Spleen (tissue), 7 donors: Measurements from ENCODE around the gene SLC25A41.

Experiments used
- POLR2AphosphoS5 ChIP-seq, 3 donors: sonication (generic); formaldehyde crosslinking; IDR thresholded peaks; one replicate each; pipeline ENCODE4 v1.5.1; 2017; ENCODE audit warnings: antibody characterized with exemption in 3 of 3
- TF ChIP-seq, protein P1 (sequence below), 11 experiments: fragments of 200-600 bp in 7 of 11; fragments of 450-650 bp in 4 of 11; sonication (generic) in 4 of 11; IDR thresholded peaks in 8 of 11; conservative IDR thresholded peaks in 3 of 11; 1 replicate in 7 of 11; 2 replicates in 4 of 11; pipeline versions ENCODE4 v1.4.0 to v1.8.0; 2016 to 2021; ENCODE audit warnings: antibody characterized with exemption in 11 of 11, inconsistent platforms in 4 of 11, mild to moderate bottlenecking in 1 of 11
- donor health status: DM: no; HTN: no; CAD: no; lungs with moderate emphysema.
- donor health status: DM: no; HTN: no; CAD: no.
- donor health status: DM: no; HTN: no; CAD: no.

DNA sequence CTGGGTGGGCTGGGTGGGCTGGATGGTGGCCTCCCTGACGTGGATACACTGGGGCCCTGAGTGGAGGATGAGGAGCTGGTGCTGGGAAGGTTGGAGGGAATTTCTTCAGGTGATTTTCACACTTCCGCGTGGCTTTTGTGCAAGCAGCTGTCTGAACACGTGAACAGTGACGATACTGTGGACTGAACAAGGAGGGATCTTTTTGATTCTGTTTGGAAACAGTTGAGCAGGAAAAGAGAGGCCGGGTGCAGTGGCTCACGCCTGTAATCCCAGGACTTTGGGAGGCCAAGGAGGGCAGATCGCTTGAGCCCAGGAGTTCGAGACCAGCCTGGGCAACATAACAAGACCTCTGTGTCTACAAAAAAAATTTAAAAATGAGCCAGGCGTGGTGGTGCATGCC is 31.5 kb downstream of the SLC25A41 start:
- TF ChIP-seq, protein P1, sequence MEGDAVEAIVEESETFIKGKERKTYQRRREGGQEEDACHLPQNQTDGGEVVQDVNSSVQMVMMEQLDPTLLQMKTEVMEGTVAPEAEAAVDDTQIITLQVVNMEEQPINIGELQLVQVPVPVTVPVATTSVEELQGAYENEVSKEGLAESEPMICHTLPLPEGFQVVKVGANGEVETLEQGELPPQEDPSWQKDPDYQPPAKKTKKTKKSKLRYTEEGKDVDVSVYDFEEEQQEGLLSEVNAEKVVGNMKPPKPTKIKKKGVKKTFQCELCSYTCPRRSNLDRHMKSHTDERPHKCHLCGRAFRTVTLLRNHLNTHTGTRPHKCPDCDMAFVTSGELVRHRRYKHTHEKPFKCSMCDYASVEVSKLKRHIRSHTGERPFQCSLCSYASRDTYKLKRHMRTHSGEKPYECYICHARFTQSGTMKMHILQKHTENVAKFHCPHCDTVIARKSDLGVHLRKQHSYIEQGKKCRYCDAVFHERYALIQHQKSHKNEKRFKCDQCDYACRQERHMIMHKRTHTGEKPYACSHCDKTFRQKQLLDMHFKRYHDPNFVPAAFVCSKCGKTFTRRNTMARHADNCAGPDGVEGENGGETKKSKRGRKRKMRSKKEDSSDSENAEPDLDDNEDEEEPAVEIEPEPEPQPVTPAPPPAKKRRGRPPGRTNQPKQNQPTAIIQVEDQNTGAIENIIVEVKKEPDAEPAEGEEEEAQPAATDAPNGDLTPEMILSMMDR (IDR thresholded peaks at IDR 0.05 in 8 of 11, conservative IDR thresholded peaks at IDR 0.05 in 3 of 11) = no peak
- TF ChIP-seq POLR2AphosphoS5 (IDR thresholded peaks at IDR 0.05) = no peak
